Muscle of back (tissue), 11 donors: ENCODE results near the gene SPSB4. TPM values are rescaled to one million over a fixed set of nuclear protein-coding genes. Genes with fewer than 3 reads are reported as not detected.
A peak's percentile ranks its signal among the peaks of the same experiment; 100 is the strongest.

Source experiments
- DNase-seq, 3 donors: peaks; one replicate each; pipeline versions ENCODE4 v3.0.0 to v3.0.0-alpha.2; 2013
- polyA plus RNA-seq, 10 donors: library from polyadenylated mRNA; unstranded; fragments of 120-200 nt; gene quantifications; one replicate each; pipeline ENCODE4 v1.2.1, GENCODE V29; 2013; ENCODE audit not compliant: insufficient read length in 10 of 10

SPSB4 gene
- polyA plus RNA-seq, 10 donors: 18.0 to 26.1 (median 23.1) TPM

- no peak for DNase-seq
Measured at GRCh38 chr3:141071681-141072260, 20.6 kb downstream of the SPSB4 start.

- no peak for DNase-seq
Measured at GRCh38 chr3:141072950-141073349, 21.8 kb downstream of the SPSB4 start.

DNA sequence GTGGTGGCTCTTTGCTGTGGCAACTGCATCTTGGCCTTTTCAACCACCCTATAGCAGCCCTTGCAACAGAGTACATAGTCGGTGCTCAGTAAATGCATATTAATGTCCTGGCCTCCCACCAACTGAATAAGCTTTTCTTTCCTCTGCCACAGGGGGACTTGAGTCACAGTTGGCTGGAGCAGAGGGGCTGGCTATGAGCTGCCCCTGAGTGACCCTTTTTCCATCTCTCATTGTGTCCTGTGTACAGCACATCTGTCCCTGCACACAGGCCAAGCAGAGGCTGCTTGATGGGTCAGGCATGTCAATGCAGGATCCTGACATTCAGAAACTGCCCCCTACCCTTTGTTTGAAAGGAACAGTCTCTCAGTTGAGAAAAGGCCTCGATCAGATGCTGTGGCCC, 22.4 kb downstream of the SPSB4 start:
- DNase-seq: no peak

DNA sequence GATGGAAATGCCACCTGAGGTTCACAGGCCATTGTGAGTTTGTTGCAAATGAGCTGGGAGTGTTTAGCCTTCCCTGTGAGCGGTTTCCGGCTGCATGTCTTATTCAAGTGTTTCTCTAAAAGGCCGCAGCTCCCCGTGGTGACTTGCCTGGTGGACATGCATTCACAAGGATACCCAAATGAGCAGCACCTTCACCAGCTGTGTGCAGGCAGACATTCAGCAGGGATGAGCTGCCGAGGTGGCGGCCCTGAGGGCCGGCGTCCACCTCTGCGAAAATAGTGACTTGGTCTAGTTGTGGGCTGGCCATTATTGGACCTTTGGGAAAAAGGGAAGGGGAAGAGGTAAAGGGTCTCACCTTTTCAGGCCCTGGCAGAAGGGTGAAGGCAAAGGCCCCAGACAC, 23.4 kb downstream of the SPSB4 start:
- DNase-seq: no peak

DNA sequence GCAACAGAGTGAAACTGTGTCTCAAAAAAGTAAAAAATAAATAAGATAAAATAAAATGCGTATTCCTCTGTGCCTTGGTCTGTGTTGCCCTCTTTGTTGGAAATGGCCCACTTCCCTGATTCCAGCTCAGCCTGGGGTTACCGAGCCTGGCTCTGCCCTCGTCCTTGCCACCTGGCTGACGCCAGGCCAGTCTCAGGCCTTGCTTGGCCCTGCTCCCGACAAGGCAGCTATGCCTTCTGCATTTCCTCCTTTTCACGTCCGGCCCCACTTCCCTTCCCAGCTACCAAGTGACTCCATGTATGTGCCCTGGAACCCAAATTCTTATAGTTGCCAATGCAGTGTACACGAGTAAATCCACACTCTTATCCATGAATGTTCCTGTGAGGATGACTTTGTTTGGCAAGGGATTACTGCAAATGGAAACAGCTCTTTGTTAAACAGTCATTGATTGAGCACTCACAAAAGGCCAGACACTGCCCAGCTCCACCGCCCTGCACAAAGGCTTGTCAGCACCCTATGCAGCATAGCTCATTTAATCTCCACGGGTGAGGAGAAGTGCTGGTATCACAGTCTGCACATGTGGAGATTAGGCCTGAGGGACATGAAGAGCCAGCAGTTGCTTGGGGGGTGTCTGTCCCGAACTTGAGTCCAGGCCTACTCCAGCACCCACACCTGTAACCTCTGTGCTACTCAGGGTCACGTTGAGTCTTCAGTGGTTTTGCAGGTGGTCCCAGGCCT, 25.1 kb downstream of the SPSB4 start:
- DNase-seq: no peak

- peak in 2 of 3 donors; percentile 48 to 81 for DNase-seq
Measured at GRCh38 chr3:141076797-141077571, 25.8 kb downstream of the SPSB4 start.

- DNase-seq: no peak
Measured at GRCh38 chr3:141077631-141078030, 26.5 kb downstream of the SPSB4 start.

- DNase-seq: no peak
Measured at GRCh38 chr3:141078200-141078599, 27.1 kb downstream of the SPSB4 start.

GRCh38 chr3:141080431-141080830, 29.3 kb downstream of the SPSB4 start:
- DNase-seq: no peak

- no peak for DNase-seq
Measured at GRCh38 chr3:141081141-141081795, 30.1 kb downstream of the SPSB4 start.

GRCh38 chr3:141082064-141082463, 30.9 kb downstream of the SPSB4 start:
- no peak for DNase-seq

GRCh38 chr3:141083226-141083625, 32.1 kb downstream of the SPSB4 start:
- no peak for DNase-seq

DNA sequence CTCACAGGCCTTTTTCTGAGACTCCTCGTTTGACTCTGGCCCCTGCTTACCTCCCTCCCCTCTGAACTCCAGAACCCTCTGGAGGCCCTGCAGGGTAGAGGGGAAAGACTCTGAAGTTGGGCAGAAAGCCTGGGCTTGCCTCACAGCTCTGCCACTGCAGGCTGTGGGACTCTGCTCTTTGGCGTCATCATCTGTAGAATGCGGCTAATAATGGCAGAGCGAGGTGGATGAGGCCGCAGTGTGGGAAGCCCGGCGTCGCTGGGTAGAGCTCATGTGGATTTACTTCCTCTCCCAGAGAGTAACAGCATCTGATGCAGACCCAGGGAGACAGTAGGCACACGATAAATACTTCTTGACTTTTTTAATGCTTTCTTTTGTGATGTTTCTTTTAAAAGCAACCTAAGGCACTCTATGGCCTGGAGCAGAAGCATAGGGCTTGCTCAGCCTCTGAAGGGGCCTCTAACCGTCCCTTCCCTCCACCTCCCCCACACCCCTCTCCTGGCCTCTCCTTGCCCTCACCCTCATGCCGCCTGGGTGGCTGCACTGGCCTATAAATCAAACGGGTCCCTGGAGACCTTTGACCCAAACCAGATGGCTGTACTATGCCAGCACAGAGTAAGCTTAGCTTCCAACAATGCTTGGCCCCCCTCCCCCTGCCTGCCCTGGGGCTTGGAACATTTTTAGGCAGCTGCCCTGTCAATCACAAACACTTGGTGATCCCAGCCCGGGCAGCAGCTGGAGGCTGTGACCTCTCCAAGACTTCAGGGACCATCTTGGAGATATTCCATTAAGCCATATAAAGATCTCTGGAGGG, 32.9 kb downstream of the SPSB4 start:
- DNase-seq: peak; percentile 75 to 85 (median 80)

DNA sequence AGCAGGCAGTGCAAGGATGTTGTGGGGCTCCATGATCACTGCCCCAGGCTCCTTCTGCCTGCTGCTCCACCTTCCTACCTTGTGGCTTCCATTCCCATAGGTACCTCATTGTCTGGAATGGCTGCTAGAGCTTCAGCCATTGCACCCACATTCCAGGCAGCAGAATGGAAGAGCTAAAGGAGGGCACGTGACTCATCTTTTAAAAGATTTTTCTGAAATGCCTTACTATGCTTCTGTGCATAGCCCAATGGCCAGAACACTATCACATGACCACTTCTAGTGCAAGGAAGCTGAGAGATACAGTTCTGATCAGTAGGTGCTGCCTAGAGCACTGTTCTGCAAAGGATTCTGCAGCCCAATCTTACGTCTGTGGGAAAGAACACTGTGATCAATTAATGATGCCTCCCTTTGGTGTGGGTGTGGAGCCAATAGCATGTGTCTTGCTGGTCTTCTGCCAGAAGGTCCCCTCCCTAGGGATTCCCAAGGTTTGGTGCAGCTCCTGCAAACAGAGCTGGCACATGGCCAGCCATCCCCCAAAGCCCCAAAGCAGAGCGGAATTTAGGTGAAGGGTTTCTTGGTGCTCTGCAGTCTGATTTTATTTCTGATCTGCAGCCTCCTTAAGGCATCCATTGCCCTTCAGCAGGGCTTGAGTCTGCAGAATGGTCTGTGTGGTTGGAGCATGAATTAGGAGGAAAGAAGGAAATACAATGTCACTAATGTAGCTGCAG, 34.4 kb downstream of the SPSB4 start:
- DNase-seq: peak in 1 of 3 donors; percentile 61

- no peak for DNase-seq
Measured at GRCh38 chr3:141086188-141086587, 35.0 kb downstream of the SPSB4 start.

GRCh38 chr3:141087076-141087777, 36.1 kb downstream of the SPSB4 start:
- DNase-seq: no peak

GRCh38 chr3:141087778-141088130, 36.6 kb downstream of the SPSB4 start:
- no peak for DNase-seq

GRCh38 chr3:141089339-141090152, 38.4 kb downstream of the SPSB4 start:
- DNase-seq: no peak

DNA sequence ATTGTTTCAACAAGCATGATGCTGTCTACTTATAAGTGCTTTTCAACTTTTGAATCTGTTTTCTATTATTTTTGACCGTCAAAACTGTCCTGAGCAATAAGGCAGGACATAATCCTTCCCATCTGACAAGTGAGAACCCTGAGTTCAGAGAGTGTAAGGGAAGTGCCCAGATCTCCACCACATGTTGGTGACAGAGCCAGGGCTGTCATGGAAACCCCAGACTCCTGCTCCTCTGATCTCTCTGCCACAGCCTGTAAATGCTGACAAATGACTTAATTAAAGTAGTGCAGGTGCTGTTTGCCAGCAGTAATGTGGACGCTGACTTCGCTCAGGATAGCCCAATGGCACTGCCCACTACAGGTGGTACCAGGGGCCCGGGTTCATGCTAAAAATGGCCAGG, 40.3 kb downstream of the SPSB4 start:
- DNase-seq: peak in 1 of 3 donors; percentile 62
